H9 (cell line): Measurements from ENCODE around the gene CFAP299. TPM values are rescaled to one million over a fixed set of nuclear protein-coding genes. Genes with fewer than 3 reads are reported as not detected.

Experiments
- DNase-seq: peaks from one replicate; pipeline ENCODE4 v3.0.0-alpha.2; 2017
- H2AFZ ChIP-seq: one replicate; pipeline ENCODE4 v1.6.1; 2013; ENCODE audit warnings: mild to moderate bottlenecking, low read length, control low read depth, moderate library complexity
- H2AK5ac ChIP-seq: 2 replicates; pipeline ENCODE4 v1.6.1; 2013; ENCODE audit warnings: low read length, control low read depth, mixed read lengths; ENCODE audit not compliant: insufficient read length
- H2BK120ac ChIP-seq: one replicate; pipeline ENCODE4 v1.6.1; 2013; ENCODE audit warnings: low read depth, mild to moderate bottlenecking, low read length, control low read depth, inconsistent platforms; ENCODE audit not compliant: poor library complexity, severe bottlenecking
- H2BK12ac ChIP-seq: 2 replicates; pipeline ENCODE4 v1.6.1; 2013; ENCODE audit warnings: low read length, control low read depth, mixed read lengths, low read depth; ENCODE audit not compliant: insufficient read length
- H2BK15ac ChIP-seq: 2 replicates; pipeline ENCODE4 v1.6.1; 2013; ENCODE audit warnings: low read depth, low read length, control low read depth
- H2BK20ac ChIP-seq: one replicate; pipeline ENCODE4 v1.6.1; 2013; ENCODE audit warnings: low read depth, mild to moderate bottlenecking, low read length, control low read depth, inconsistent platforms; ENCODE audit not compliant: poor library complexity, severe bottlenecking
- H2BK5ac ChIP-seq: 2 replicates; pipeline ENCODE4 v1.6.1; 2013; ENCODE audit warnings: low read length, control low read depth, mixed read lengths; ENCODE audit not compliant: insufficient read length
- H3K14ac ChIP-seq: 2 replicates; pipeline ENCODE4 v1.6.1; 2013; ENCODE audit warnings: low read length, control low read depth; ENCODE audit not compliant: insufficient read depth
- H3K18ac ChIP-seq: 2 replicates; pipeline ENCODE4 v1.6.1; 2013; ENCODE audit warnings: low read depth, mild to moderate bottlenecking, mixed read lengths, low read length, control low read depth; ENCODE audit not compliant: insufficient read length
- H3K23ac ChIP-seq: 2 replicates; pipeline ENCODE4 v1.6.1; 2013; ENCODE audit warnings: low read length, control low read depth, mixed read lengths, low read depth; ENCODE audit not compliant: insufficient read length
- H3K23me2 ChIP-seq: 2 replicates; pipeline ENCODE4 v1.6.1; 2013; ENCODE audit warnings: low read depth, mild to moderate bottlenecking, mixed read lengths, low read length, control low read depth; ENCODE audit not compliant: insufficient read length, poor library complexity, severe bottlenecking
- H3K27ac ChIP-seq: 2 replicates; pipeline ENCODE4 v1.5.1; 2013; ENCODE audit warnings: low read length, control low read depth, mixed read lengths, low read depth; ENCODE audit not compliant: insufficient read length
- H3K27me3 ChIP-seq: 2 replicates; pipeline ENCODE4 v1.6.1; 2013; ENCODE audit warnings: low read length, control low read depth, inconsistent platforms; ENCODE audit not compliant: insufficient read depth
- H3K4ac ChIP-seq: 2 replicates; pipeline ENCODE4 v1.6.1; 2013; ENCODE audit warnings: low read depth, mild to moderate bottlenecking, control low read depth, inconsistent platforms, low read length, moderate library complexity
- H3K4me1 ChIP-seq: 2 replicates; pipeline ENCODE4 v1.6.1; 2013; ENCODE audit warnings: low read length, control low read depth, inconsistent platforms; ENCODE audit not compliant: insufficient read depth
- H3K4me2 ChIP-seq: 2 replicates; pipeline ENCODE4 v1.6.1; 2013; ENCODE audit warnings: low read length, control low read depth, mixed read lengths; ENCODE audit not compliant: insufficient read length, insufficient read depth
- H3K56ac ChIP-seq: 2 replicates; pipeline ENCODE4 v1.6.1; 2013; ENCODE audit warnings: low read depth, mild to moderate bottlenecking, mixed read lengths, low read length, control low read depth; ENCODE audit not compliant: insufficient read length
- H3K79me1 ChIP-seq: 2 replicates; pipeline ENCODE4 v1.6.1; 2013; ENCODE audit warnings: low read depth, mild to moderate bottlenecking, moderate library complexity, low read length, control low read depth, inconsistent platforms; ENCODE audit not compliant: insufficient read depth, poor library complexity, severe bottlenecking
- H3K79me2 ChIP-seq: 2 replicates; pipeline ENCODE4 v1.6.1; 2013; ENCODE audit warnings: low read length, control low read depth, inconsistent platforms; ENCODE audit not compliant: insufficient read depth
- H3K9ac ChIP-seq: 2 replicates; pipeline ENCODE4 v1.6.1; 2013; ENCODE audit warnings: low read length, control low read depth, mixed read lengths; ENCODE audit not compliant: insufficient read length; ENCODE audit errors: extremely low read depth
- H3K9me3 ChIP-seq: one replicate; pipeline ENCODE4 v1.6.1; 2013; ENCODE audit warnings: low read depth, low read length, inconsistent platforms; ENCODE audit not compliant: control insufficient read depth
- H3T11ph ChIP-seq: one replicate; pipeline ENCODE4 v1.6.1; 2013; ENCODE audit warnings: mild to moderate bottlenecking, low read length, control low read depth, inconsistent platforms
- H4K20me1 ChIP-seq: one replicate; pipeline ENCODE4 v1.6.1; 2013; ENCODE audit not compliant: control insufficient read depth, insufficient read length, insufficient read depth
- H4K5ac ChIP-seq: 2 replicates; pipeline ENCODE4 v1.6.1; 2013; ENCODE audit warnings: low read depth, mild to moderate bottlenecking, mixed read lengths, low read length, control low read depth; ENCODE audit not compliant: insufficient read length
- H4K8ac ChIP-seq: replicated peaks from 2 replicates; pipeline ENCODE4 v1.6.1; 2013; ENCODE audit warnings: low read length, control low read depth, mixed read lengths, low read depth; ENCODE audit not compliant: insufficient read length
- H4K91ac ChIP-seq: 2 replicates; pipeline ENCODE4 v1.6.1; 2013; ENCODE audit warnings: low read depth, mild to moderate bottlenecking, moderate library complexity, mixed read lengths, low read length, control low read depth; ENCODE audit not compliant: insufficient read length
- H3K27ac Mint-ChIP-seq, 3 experiments: 2 replicates in 2 of 3; 3 replicates in 1 of 3; pipeline ENCODE4 v1.8.0; 2020 to 2021; ENCODE audit warnings: mixed read lengths in 3 of 3, mild to moderate bottlenecking in 1 of 3, moderate library complexity in 1 of 3
- H3K27me3 Mint-ChIP-seq: 2 replicates; pipeline ENCODE4 v1.8.0; 2021; ENCODE audit warnings: low read depth, mild to moderate bottlenecking, moderate library complexity, mixed read lengths
- H3K36me3 Mint-ChIP-seq, 3 experiments: 2 replicates in 2 of 3; 3 replicates in 1 of 3; pipeline ENCODE4 v1.8.0; 2020 to 2021; ENCODE audit warnings: low read depth in 3 of 3, mixed read lengths in 3 of 3; ENCODE audit not compliant: insufficient read depth in 1 of 3
- H3K4me1 Mint-ChIP-seq, 2 experiments: 2 replicates each; pipeline ENCODE4 v1.8.0; 2020; ENCODE audit warnings: mixed read lengths in 2 of 2
- H3K4me3 Mint-ChIP-seq, 2 experiments: 2 replicates in 1 of 2; 3 replicates in 1 of 2; pipeline ENCODE4 v1.8.0; 2020 to 2021; ENCODE audit warnings: mild to moderate bottlenecking in 2 of 2, mixed read lengths in 2 of 2, moderate library complexity in 1 of 2
- H3K9me3 Mint-ChIP-seq, 2 experiments: 2 replicates in 1 of 2; 3 replicates in 1 of 2; pipeline ENCODE4 v1.8.0; 2020; ENCODE audit warnings: mild to moderate bottlenecking in 2 of 2, mixed read lengths in 2 of 2, moderate library complexity in 1 of 2
- WGBS: extraction: QIAGEN DNeasy Blood & Tissue Kit; methylation state at CpG from one replicate; pipeline ENCODE4 v1.1.7; 2013; ENCODE audit warnings: missing lambda C conversion rate, low lambda C conversion rate, mixed read lengths; ENCODE audit not compliant: insufficient read length; ENCODE audit errors: extremely low coverage; 5-methylcytosine and 5-hydroxymethylcytosine counted together
- total RNA-seq: library from RNA; stranded (reverse); gene quantifications from 2 replicates; pipeline ENCODE4 v1.2.1, GENCODE V29; 2021
- TF ChIP-seq, protein P1 (sequence below): fragments of 200-600 bp; sonication (generic); conservative IDR thresholded peaks from 3 replicates; pipeline ENCODE4 v1.8.0; 2021; ENCODE audit warnings: antibody characterized with exemption, mild to moderate bottlenecking

Gene CFAP299
- total RNA-seq, 1 experiment from 2014 or later: not detected

GRCh38 chr4:80646061-80646460 is 310.5 kb downstream of the CFAP299 start:
- Mint-ChIP-seq H3K36me3 (no peaks in the 10 kb centered on the region), H3K4me1 (peaks cover 4 to 5% of the 10 kb centered on the region in 2 experiments; a peak in 2 of 4 replicates), H3K27ac (no peak overlapping the region), H3K4me3 (no peak overlapping the region), H3K27me3 (no peaks in the 10 kb centered on the region), H3K9me3 (no peaks in the 10 kb centered on the region)
- no peak for DNase-seq
- no peak overlapping the region for H3K56ac ChIP-seq
- no peak overlapping the region for H4K8ac ChIP-seq
- H3K14ac ChIP-seq: no peak overlapping the region; the same call in 1 of the 2 replicates
- H2BK120ac ChIP-seq: no peak overlapping the region
- TF ChIP-seq, protein P1, sequence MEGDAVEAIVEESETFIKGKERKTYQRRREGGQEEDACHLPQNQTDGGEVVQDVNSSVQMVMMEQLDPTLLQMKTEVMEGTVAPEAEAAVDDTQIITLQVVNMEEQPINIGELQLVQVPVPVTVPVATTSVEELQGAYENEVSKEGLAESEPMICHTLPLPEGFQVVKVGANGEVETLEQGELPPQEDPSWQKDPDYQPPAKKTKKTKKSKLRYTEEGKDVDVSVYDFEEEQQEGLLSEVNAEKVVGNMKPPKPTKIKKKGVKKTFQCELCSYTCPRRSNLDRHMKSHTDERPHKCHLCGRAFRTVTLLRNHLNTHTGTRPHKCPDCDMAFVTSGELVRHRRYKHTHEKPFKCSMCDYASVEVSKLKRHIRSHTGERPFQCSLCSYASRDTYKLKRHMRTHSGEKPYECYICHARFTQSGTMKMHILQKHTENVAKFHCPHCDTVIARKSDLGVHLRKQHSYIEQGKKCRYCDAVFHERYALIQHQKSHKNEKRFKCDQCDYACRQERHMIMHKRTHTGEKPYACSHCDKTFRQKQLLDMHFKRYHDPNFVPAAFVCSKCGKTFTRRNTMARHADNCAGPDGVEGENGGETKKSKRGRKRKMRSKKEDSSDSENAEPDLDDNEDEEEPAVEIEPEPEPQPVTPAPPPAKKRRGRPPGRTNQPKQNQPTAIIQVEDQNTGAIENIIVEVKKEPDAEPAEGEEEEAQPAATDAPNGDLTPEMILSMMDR: no peak
- no peak overlapping the region for H4K91ac ChIP-seq
- no peak overlapping the region for H2AFZ ChIP-seq
- no peaks in the 10 kb centered on the region for H3K79me2 ChIP-seq
- WGBS: no CpG with 5 or more reads among the region's 2 CpGs
- no peak overlapping the region for H2AK5ac ChIP-seq
- no peaks in the 10 kb centered on the region for H3K23me2 ChIP-seq
- no peaks in the 10 kb centered on the region for H3K9me3 ChIP-seq
- H3K27me3 ChIP-seq: no peaks in the 10 kb centered on the region
- no peak overlapping the region for H2BK5ac ChIP-seq
- no peak overlapping the region for H2BK20ac ChIP-seq
- H3K27ac ChIP-seq: no peak overlapping the region
- H2BK15ac ChIP-seq: no peak overlapping the region
- no peak overlapping the region for H3T11ph ChIP-seq
- H3K23ac ChIP-seq: no peak overlapping the region
- no peak overlapping the region for H3K18ac ChIP-seq
- no peak overlapping the region for H2BK12ac ChIP-seq
- no peak overlapping the region for H4K5ac ChIP-seq
- H3K4me1 ChIP-seq: no peaks in the 10 kb centered on the region
- H3K9ac ChIP-seq: no peak overlapping the region
- no peaks in the 10 kb centered on the region for H3K79me1 ChIP-seq
- H3K4me2 ChIP-seq: no peak overlapping the region
- no peaks in the 10 kb centered on the region for H4K20me1 ChIP-seq
- no peak overlapping the region for H3K4ac ChIP-seq
